HG03575 (cell line): ENCODE measurements around the gene SLC2A8.
A peak's percentile ranks its signal among the peaks of the same experiment; 100 is the strongest.

Experiments used
- ATAC-seq: cut with Tn5 transposase; IDR thresholded peaks from one replicate; pipeline ENCODE4 v1.9.1; 2021; ENCODE audit not compliant: unreplicated experiment, insufficient number of reproducible peaks, low FRiP score; ENCODE audit errors: extremely low read depth

SLC2A8 gene

GRCh38 chr9:127396808-127397645 is at the start of gene SLC2A8:
Gene SLC2A8 (plus strand): TSS chr9:127397169. CDS start chr9:127397231, 62 bp downstream.
- ATAC-seq, result peak; percentile 81

- no peak for ATAC-seq
These were observed 48.9 kb upstream of the SLC2A8 start for GRCh38 chr9:127347831-127348776.

- no peak for ATAC-seq
These were observed 47.4 kb upstream of the SLC2A8 start for GRCh38 chr9:127349483-127350113.

GRCh38 chr9:127351182-127352166 is 45.5 kb upstream of the SLC2A8 start:
- ATAC-seq, result no peak

- ATAC-seq, result no peak
These were observed 43.1 kb upstream of the SLC2A8 start for GRCh38 chr9:127353882-127354281.

- no peak for ATAC-seq
These were observed 40.1 kb upstream of the SLC2A8 start for GRCh38 chr9:127356906-127357305.

- no peak for ATAC-seq
These were observed 38.9 kb upstream of the SLC2A8 start for GRCh38 chr9:127358023-127358535.

GRCh38 chr9:127358770-127359169 is 38.2 kb upstream of the SLC2A8 start:
- no peak for ATAC-seq

GRCh38 chr9:127360250-127360649 is 36.7 kb upstream of the SLC2A8 start:
- ATAC-seq, result no peak

- ATAC-seq, result no peak
These were observed 36.1 kb upstream of the SLC2A8 start for GRCh38 chr9:127360829-127361228.

GRCh38 chr9:127361561-127361960 is 35.4 kb upstream of the SLC2A8 start:
- ATAC-seq, result no peak

GRCh38 chr9:127362829-127363228 is 34.1 kb upstream of the SLC2A8 start:
- ATAC-seq, result no peak

GRCh38 chr9:127365461-127365860 is 31.5 kb upstream of the SLC2A8 start:
- ATAC-seq, result no peak

GRCh38 chr9:127366594-127366993 is 30.4 kb upstream of the SLC2A8 start:
- no peak for ATAC-seq

- ATAC-seq, result no peak
These were observed 28.0 kb upstream of the SLC2A8 start for GRCh38 chr9:127368852-127369402.

- no peak for ATAC-seq
These were observed 27.5 kb upstream of the SLC2A8 start for GRCh38 chr9:127369428-127369827.

- ATAC-seq, result no peak
These were observed 26.8 kb upstream of the SLC2A8 start for GRCh38 chr9:127370147-127370579.
